Peyer's patch (tissue), 4 donors: ENCODE results near the gene UTY. TPM values are rescaled to one million over a fixed set of nuclear protein-coding genes. Genes with fewer than 3 reads are reported as not detected.

ENCODE experiments used
- DNase-seq, 3 donors: peaks; one replicate each; pipeline ENCODE4 v3.0.0-alpha.2; 2017 to 2019
- H3K27ac ChIP-seq, 4 donors: fragments of 200-600 bp; sonication (generic); one replicate each; pipeline ENCODE4 v1.5.1; 2016 to 2019
- H3K27me3 ChIP-seq, 2 donors: fragments of 200-600 bp; sonication (generic); one replicate each; pipeline ENCODE4 v1.5.1; 2019
- H3K36me3 ChIP-seq, 3 donors: fragments of 200-600 bp; sonication (generic); one replicate each; pipeline ENCODE4 v1.5.1; 2016 to 2019
- H3K4me1 ChIP-seq, 4 donors: fragments of 200-600 bp; sonication (generic); one replicate each; pipeline ENCODE4 v1.5.1; 2016 to 2019
- H3K4me3 ChIP-seq, 4 donors: fragments of 200-600 bp; sonication (generic); 1 replicate in 3 of 4; 2 replicates in 1 of 4; pipeline ENCODE4 v1.5.1; 2016 to 2019; ENCODE audit warnings: mild to moderate bottlenecking in 1 of 4
- H3K9me3 ChIP-seq, 4 donors: fragments of 200-600 bp; sonication (generic); one replicate each; pipeline ENCODE4 v1.5.1; 2016 to 2019; ENCODE audit warnings: mild to moderate bottlenecking in 1 of 4
- POLR2A ChIP-seq, 2 donors: fragments of 450-650 bp; IDR thresholded peaks; one replicate each; pipeline ENCODE4 v1.5.1; 2017; ENCODE audit warnings: antibody characterized with exemption in 2 of 2, mild to moderate bottlenecking in 2 of 2, moderate library complexity in 2 of 2
- total RNA-seq, 4 donors: library from RNA; depleted of rRNA; stranded (reverse); fragments of >200 nt; gene quantifications; one replicate each; pipeline ENCODE4 v1.1.0, GENCODE V29; 2016
- TF ChIP-seq, protein P1 (sequence below), 6 experiments: fragments of 450-650 bp in 4 of 6; fragments of 200-600 bp in 2 of 6; sonication (generic) in 1 of 6; IDR thresholded peaks; one replicate each; pipeline ENCODE4 v1.5.1; 2017 to 2019; ENCODE audit warnings: antibody characterized with exemption in 6 of 6, mild to moderate bottlenecking in 3 of 6, moderate library complexity in 1 of 6

UTY gene
- total RNA-seq, 4 donors from 2014 or later: 0.13 to 49.9 (median 46.3) TPM; not detected in 1

DNA sequence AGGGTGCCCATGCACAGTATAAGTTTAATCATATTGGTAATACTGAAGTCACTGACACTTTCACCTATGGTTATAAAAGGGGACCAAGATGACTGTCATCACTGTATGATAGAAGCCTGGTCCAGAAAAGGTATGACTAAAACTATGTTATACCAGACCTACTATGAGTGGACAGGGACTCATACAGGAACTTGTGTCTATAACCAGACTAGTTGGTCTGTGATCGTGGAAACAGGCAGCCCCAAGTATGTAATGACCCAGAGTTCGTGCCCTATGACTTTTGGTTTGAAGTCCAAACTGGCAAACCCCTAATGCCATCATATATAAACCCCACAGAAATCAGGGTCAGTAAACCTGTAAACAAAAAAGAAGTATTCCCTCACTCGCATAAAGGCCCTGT is 134.3 kb downstream of the UTY start:
- Histone ChIP-seq H3K27ac (no peak overlapping the region), H3K9me3 (no peaks in the 10 kb centered on the region), H3K4me3 (no peak overlapping the region), H3K27me3 (no peaks in the 10 kb centered on the region), H3K4me1 (no peaks in the 10 kb centered on the region), H3K36me3 (no peaks in the 10 kb centered on the region)
- TF ChIP-seq POLR2A (IDR thresholded peaks at IDR 0.05): no peak
- TF ChIP-seq, protein P1, sequence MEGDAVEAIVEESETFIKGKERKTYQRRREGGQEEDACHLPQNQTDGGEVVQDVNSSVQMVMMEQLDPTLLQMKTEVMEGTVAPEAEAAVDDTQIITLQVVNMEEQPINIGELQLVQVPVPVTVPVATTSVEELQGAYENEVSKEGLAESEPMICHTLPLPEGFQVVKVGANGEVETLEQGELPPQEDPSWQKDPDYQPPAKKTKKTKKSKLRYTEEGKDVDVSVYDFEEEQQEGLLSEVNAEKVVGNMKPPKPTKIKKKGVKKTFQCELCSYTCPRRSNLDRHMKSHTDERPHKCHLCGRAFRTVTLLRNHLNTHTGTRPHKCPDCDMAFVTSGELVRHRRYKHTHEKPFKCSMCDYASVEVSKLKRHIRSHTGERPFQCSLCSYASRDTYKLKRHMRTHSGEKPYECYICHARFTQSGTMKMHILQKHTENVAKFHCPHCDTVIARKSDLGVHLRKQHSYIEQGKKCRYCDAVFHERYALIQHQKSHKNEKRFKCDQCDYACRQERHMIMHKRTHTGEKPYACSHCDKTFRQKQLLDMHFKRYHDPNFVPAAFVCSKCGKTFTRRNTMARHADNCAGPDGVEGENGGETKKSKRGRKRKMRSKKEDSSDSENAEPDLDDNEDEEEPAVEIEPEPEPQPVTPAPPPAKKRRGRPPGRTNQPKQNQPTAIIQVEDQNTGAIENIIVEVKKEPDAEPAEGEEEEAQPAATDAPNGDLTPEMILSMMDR (IDR thresholded peaks at IDR 0.05): no peak
- no peak for DNase-seq

DNA sequence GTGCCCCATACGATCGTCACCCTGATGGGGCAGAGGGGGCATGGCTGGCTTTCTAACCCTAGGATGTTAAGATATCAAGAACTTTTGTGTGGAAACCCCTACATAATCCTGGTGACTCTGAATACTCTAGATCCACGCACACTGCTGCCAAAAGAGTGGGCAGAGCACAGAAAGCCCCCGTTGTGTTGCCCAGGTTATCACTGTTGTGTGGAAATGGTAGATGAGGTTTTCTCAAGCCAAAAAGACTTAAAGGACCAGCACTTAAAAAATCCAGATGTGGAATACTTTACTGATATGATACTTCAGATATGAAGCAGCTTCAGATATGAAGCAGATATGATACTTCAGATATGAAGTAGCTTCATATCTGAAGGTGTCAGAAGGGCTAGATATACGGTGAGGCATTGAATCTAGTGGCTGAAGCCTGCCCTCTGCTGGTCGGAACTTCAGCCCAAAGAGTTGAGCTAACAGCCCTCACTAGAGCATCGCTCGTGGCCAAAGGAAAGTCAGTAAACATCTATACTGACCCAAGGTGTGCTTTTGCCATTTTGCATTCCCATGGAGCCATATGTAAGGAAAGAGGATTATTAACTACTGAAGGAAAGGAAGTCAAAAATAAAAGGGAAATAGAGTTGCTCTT is 136.4 kb downstream of the UTY start:
- Histone ChIP-seq H3K27me3 (no peaks in the 10 kb centered on the region), H3K36me3 (no peaks in the 10 kb centered on the region), H3K4me1 (no peaks in the 10 kb centered on the region), H3K27ac (no peak overlapping the region), H3K9me3 (no peaks in the 10 kb centered on the region), H3K4me3 (no peak overlapping the region)
- TF ChIP-seq POLR2A (IDR thresholded peaks at IDR 0.05): no peak
- TF ChIP-seq, protein P1 (IDR thresholded peaks at IDR 0.05): peak in 3 of 6 experiments; percentile 39 to 52 (median 49)
- peak in 1 of 3 donors; percentile 56 for DNase-seq

DNA sequence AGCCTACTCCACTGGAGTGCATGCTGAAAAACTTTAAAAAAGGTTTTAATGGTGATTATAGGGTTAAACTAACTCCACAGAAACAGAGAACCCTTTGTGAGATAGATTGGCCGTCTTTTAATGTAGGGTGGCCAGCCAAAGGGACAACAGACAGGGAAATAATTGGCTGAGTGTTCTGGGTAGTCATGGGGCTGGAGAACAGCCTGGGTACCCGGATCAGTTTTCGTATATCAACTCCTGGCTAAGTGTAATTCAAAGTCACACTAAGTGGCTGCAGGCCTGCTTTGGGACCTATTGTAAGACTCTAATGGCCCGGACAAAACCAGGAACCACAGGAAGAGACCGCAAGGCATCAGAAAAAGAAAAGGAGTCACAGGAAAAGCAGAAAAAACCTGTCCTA is 139.9 kb downstream of the UTY start:
- H3K4me1 ChIP-seq: no peaks in the 10 kb centered on the region
- no peaks in the 10 kb centered on the region for H3K27me3 ChIP-seq
- peaks cover 0 to 9% (median 0%) of the 10 kb centered on the region in 3 donors for H3K36me3 ChIP-seq
- no peaks in the 10 kb centered on the region for H3K9me3 ChIP-seq
- no peak overlapping the region for H3K4me3 ChIP-seq
- no peak for TF ChIP-seq POLR2A (IDR thresholded peaks at IDR 0.05)
- TF ChIP-seq, protein P1 (IDR thresholded peaks at IDR 0.05): no peak
- no peak overlapping the region for H3K27ac ChIP-seq
- DNase-seq: no peak

DNA sequence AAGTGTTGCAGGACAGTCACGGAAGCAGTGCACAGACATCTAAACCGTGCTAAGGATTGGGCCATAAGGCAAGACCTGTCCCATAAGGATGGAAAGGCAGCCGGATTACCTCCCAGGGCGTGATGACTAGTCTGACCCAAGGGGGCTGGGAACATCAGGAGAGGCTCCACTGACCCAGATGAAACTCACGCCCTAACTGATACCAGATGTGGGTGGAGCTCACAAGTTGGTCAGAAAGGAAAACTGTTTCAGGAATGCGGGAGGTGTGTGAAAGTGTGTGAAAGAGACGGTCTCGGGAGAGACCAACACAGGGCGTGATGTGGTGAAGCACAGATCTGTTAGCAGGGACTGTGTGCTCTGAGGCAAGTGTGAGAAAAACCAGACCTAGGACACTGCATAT is 140.5 kb downstream of the UTY start:
- Histone ChIP-seq H3K27ac (no peak overlapping the region), H3K4me3 (no peak overlapping the region), H3K9me3 (no peaks in the 10 kb centered on the region), H3K4me1 (no peaks in the 10 kb centered on the region), H3K27me3 (no peaks in the 10 kb centered on the region), H3K36me3 (peaks cover 0 to 15% (median 0%) of the 10 kb centered on the region in 3 donors)
- DNase-seq: no peak
- TF ChIP-seq, protein P1 (IDR thresholded peaks at IDR 0.05): no peak
- TF ChIP-seq POLR2A (IDR thresholded peaks at IDR 0.05): no peak

DNA sequence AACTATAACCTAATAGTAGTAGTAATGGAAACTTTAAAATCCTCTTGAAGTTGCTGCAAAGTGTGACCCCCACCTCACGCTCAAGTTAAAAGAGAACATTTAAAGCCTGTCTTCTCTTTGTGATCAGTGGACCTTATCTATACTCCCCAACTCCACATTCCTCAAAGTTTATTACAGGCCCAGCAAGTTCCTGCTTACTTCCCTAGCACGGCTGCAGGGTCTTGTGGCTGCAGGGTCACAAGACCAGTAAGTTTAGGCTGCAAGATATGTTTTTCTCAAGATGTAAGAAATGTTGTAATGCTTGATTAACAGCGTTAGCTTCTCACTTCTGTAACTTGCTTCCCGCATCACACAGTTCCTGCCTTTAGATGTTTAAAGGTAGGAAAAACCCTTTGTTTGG is 141.1 kb downstream of the UTY start:
- DNase-seq: no peak
- Histone ChIP-seq H3K4me1 (no peaks in the 10 kb centered on the region), H3K4me3 (no peak overlapping the region), H3K36me3 (peaks cover 0 to 19% (median 0%) of the 10 kb centered on the region in 3 donors), H3K27ac (no peak overlapping the region), H3K9me3 (no peaks in the 10 kb centered on the region), H3K27me3 (no peaks in the 10 kb centered on the region)
- TF ChIP-seq, protein P1 (IDR thresholded peaks at IDR 0.05): no peak
- TF ChIP-seq POLR2A (IDR thresholded peaks at IDR 0.05): no peak
